ENCODE data around the gene STX16. TPM values are rescaled to one million over a fixed set of nuclear protein-coding genes. Genes with fewer than 3 reads are reported as not detected.

The STX16 gene
- total RNA-seq, 2 donors from 2014 or later: 91.6 to 114 TPM

GRCh38 chr20:58695084-58695722, 44.1 kb downstream of the STX16 start:
- Histone ChIP-seq H3K4me3 (ENCODE audit: low read length) (no peak overlapping the region), H3K9ac (ENCODE audit: extremely low read depth, low read length, poor library complexity, severe bottlenecking) (no peak overlapping the region), H3K4me1 (ENCODE audit: control insufficient read depth, insufficient read depth, low read length) (no peaks in the 10 kb centered on the region), H3K36me3 (ENCODE audit: control insufficient read depth, insufficient read depth, low read length) (peaks cover 22% of the 10 kb centered on the region), H3K27ac (ENCODE audit: low read depth, low read length) (no peak overlapping the region), H3K27me3 (ENCODE audit: control insufficient read depth, insufficient read depth, low read length, poor library complexity, severe bottlenecking) (no peaks in the 10 kb centered on the region), H3K9me3 (ENCODE audit: control insufficient read depth, low read length) (no peaks in the 10 kb centered on the region)
- Mint-ChIP-seq H3K27ac (no peak overlapping the region), H3K9me3 (no peaks in the 10 kb centered on the region), H3K27me3 (ENCODE audit: insufficient read depth) (no peaks in the 10 kb centered on the region), H3K4me1 (peaks cover 9% of the 10 kb centered on the region), H3K36me3 (ENCODE audit: low read depth) (peaks cover 22% of the 10 kb centered on the region), H3K4me3 (no peak overlapping the region)
- DNase-seq: peak; percentile 64
- 88 to 92% methylated on average over 4 to 9 of the region's 9 CpGs for WGBS, 2 experiments (ENCODE audit: insufficient coverage in 1 of 2, insufficient read length in 1 of 2)
- TF ChIP-seq CTCF (conservative IDR thresholded peaks at IDR 0.05): no peak

GRCh38 chr20:58695895-58696375, 44.9 kb downstream of the STX16 start:
- WGBS, 2 experiments (ENCODE audit: insufficient coverage in 1 of 2, insufficient read length in 1 of 2): 72 to 92% methylated on average over 6 to 10 of the region's 10 CpGs
- Histone ChIP-seq H3K4me1 (ENCODE audit: control insufficient read depth, insufficient read depth, low read length) (no peaks in the 10 kb centered on the region), H3K27me3 (ENCODE audit: control insufficient read depth, insufficient read depth, low read length, poor library complexity, severe bottlenecking) (no peaks in the 10 kb centered on the region), H3K4me3 (ENCODE audit: low read length) (no peak overlapping the region), H3K27ac (ENCODE audit: low read depth, low read length) (no peak overlapping the region), H3K36me3 (ENCODE audit: control insufficient read depth, insufficient read depth, low read length) (peaks cover 22% of the 10 kb centered on the region), H3K9ac (ENCODE audit: extremely low read depth, low read length, poor library complexity, severe bottlenecking) (no peak overlapping the region), H3K9me3 (ENCODE audit: control insufficient read depth, low read length) (no peaks in the 10 kb centered on the region)
- Mint-ChIP-seq H3K27ac (no peak overlapping the region), H3K9me3 (no peaks in the 10 kb centered on the region), H3K4me1 (peaks cover 13% of the 10 kb centered on the region), H3K36me3 (ENCODE audit: low read depth) (peaks cover 27% of the 10 kb centered on the region), H3K4me3 (no peak overlapping the region), H3K27me3 (ENCODE audit: insufficient read depth) (no peaks in the 10 kb centered on the region)
- DNase-seq: peak; percentile 40
- TF ChIP-seq CTCF (conservative IDR thresholded peaks at IDR 0.05): no peak

GRCh38 chr20:58696411-58696961, 45.4 kb downstream of the STX16 start:
- Histone ChIP-seq H3K27ac (ENCODE audit: low read depth, low read length) (no peak overlapping the region), H3K9ac (ENCODE audit: extremely low read depth, low read length, poor library complexity, severe bottlenecking) (no peak overlapping the region), H3K9me3 (ENCODE audit: control insufficient read depth, low read length) (no peaks in the 10 kb centered on the region), H3K4me1 (ENCODE audit: control insufficient read depth, insufficient read depth, low read length) (no peaks in the 10 kb centered on the region), H3K4me3 (ENCODE audit: low read length) (no peak overlapping the region), H3K27me3 (ENCODE audit: control insufficient read depth, insufficient read depth, low read length, poor library complexity, severe bottlenecking) (no peaks in the 10 kb centered on the region), H3K36me3 (ENCODE audit: control insufficient read depth, insufficient read depth, low read length) (peaks cover 23% of the 10 kb centered on the region)
- WGBS, 2 experiments (ENCODE audit: insufficient coverage in 1 of 2, insufficient read length in 1 of 2): 88 to 93% methylated on average over 10 of the region's 10 CpGs
- H3K27ac Mint-ChIP-seq: no peak overlapping the region
- DNase-seq: peak; percentile 42
- TF ChIP-seq CTCF (conservative IDR thresholded peaks at IDR 0.05): no peak
- no peaks in the 10 kb centered on the region for H3K9me3 Mint-ChIP-seq
- H3K27me3 Mint-ChIP-seq (ENCODE audit: insufficient read depth): no peaks in the 10 kb centered on the region
- H3K4me1 Mint-ChIP-seq: peaks cover 13% of the 10 kb centered on the region
- H3K4me3 Mint-ChIP-seq: no peak overlapping the region
- H3K36me3 Mint-ChIP-seq (ENCODE audit: low read depth): peaks cover 27% of the 10 kb centered on the region
